Measurements from ENCODE around the gene ACAP2. TPM values are rescaled to one million over a fixed set of nuclear protein-coding genes. Genes with fewer than 3 reads are reported as not detected.

ACAP2 gene
- total RNA-seq, 2 experiments from 2014 or later, result 54.6 to 55.7 TPM

- no peaks in the 10 kb centered on the region for H3K27me3 Mint-ChIP-seq
- intact Hi-C loops (cut with micrococcal nuclease), result no loop called here
- no peak overlapping the region for H3K4me3 Mint-ChIP-seq
- H3K36me3 Mint-ChIP-seq (ENCODE audit: low read depth), result peaks cover 1% of the 10 kb centered on the region
- ChIA-PET POLR2A (no interaction called here), CTCF (no interaction called here)
- DNase-seq, result no peak
- TF ChIP-seq CTCF (IDR thresholded peaks at IDR 0.05), result no peak
- ATAC-seq, result no peak
- peaks cover 25% of the 10 kb centered on the region for H3K4me1 Mint-ChIP-seq (ENCODE audit: low read depth)
- H3K27ac Mint-ChIP-seq, result peak overlapping the region; percentile 14
- H3K9me3 Mint-ChIP-seq, result no peaks in the 10 kb centered on the region
Measured at GRCh38 chr3:195247086-195247862, 195.5 kb downstream of the ACAP2 start.

- Mint-ChIP-seq H3K9me3 (no peaks in the 10 kb centered on the region), H3K36me3 (ENCODE audit: low read depth) (peaks cover 1% of the 10 kb centered on the region), H3K4me1 (ENCODE audit: low read depth) (peaks cover 20% of the 10 kb centered on the region), H3K4me3 (no peak overlapping the region), H3K27ac (no peak overlapping the region), H3K27me3 (no peaks in the 10 kb centered on the region)
- DNase-seq (no peak), ATAC-seq (no peak)
- TF ChIP-seq CTCF (IDR thresholded peaks at IDR 0.05), result no peak
- CTCF ChIA-PET, result no interaction called here
- intact Hi-C loops (cut with micrococcal nuclease), result no loop called here
- POLR2A ChIA-PET, result no interaction called here
Measured at GRCh38 chr3:195246581-195246995, 196.2 kb downstream of the ACAP2 start.

GRCh38 chr3:195245531-195245951 lies 197.3 kb downstream of the ACAP2 start:
- H3K27me3 Mint-ChIP-seq, result no peaks in the 10 kb centered on the region
- no peak overlapping the region for H3K4me3 Mint-ChIP-seq
- no peak for TF ChIP-seq CTCF (IDR thresholded peaks at IDR 0.05)
- intact Hi-C loops (cut with micrococcal nuclease), result no loop called here
- CTCF ChIA-PET, result interaction anchor here (1.3 kb wide), 1 partner anchor 25 kb away, joined by 3 read pairs; the partner anchor contains the start of gene XXYLT1
- POLR2A ChIA-PET, result no interaction called here
- peaks cover 10% of the 10 kb centered on the region for H3K4me1 Mint-ChIP-seq (ENCODE audit: low read depth)
- H3K9me3 Mint-ChIP-seq, result no peaks in the 10 kb centered on the region
- H3K27ac Mint-ChIP-seq, result no peak overlapping the region
- DNase-seq, result no peak
- no peak for ATAC-seq
- H3K36me3 Mint-ChIP-seq (ENCODE audit: low read depth), result peaks cover 1% of the 10 kb centered on the region

GRCh38 chr3:195241592-195242355 lies 201.0 kb downstream of the ACAP2 start:
- Mint-ChIP-seq H3K27me3 (no peaks in the 10 kb centered on the region), H3K27ac (no peak overlapping the region), H3K9me3 (peaks cover 11% of the 10 kb centered on the region), H3K4me3 (no peak overlapping the region), H3K36me3 (ENCODE audit: low read depth) (peaks cover 14% of the 10 kb centered on the region), H3K4me1 (ENCODE audit: low read depth) (peaks cover 10% of the 10 kb centered on the region)
- ATAC-seq (no peak), DNase-seq (no peak)
- no peak for TF ChIP-seq CTCF (IDR thresholded peaks at IDR 0.05)
- intact Hi-C loops (cut with micrococcal nuclease), result no loop called here
- POLR2A ChIA-PET, result interaction anchor here (1.1 kb wide), 1 partner anchor 15 kb away, joined by 4 read pairs; no protein-coding TSS in a partner anchor
- CTCF ChIA-PET, result interaction anchor here (1.7 to 2.5 kb wide), 2 partner anchors 14 to 555 kb away, joined by 6 to 8 read pairs; no protein-coding TSS in a partner anchor

- ATAC-seq (no peak), DNase-seq (no peak)
- H3K27me3 Mint-ChIP-seq, result no peaks in the 10 kb centered on the region
- POLR2A ChIA-PET, result interaction anchor here (1.1 kb wide), 1 partner anchor 14 kb away, joined by 4 read pairs; no protein-coding TSS in a partner anchor
- no peak overlapping the region for H3K4me3 Mint-ChIP-seq
- CTCF ChIA-PET, result no interaction called here
- peaks cover 10% of the 10 kb centered on the region for H3K4me1 Mint-ChIP-seq (ENCODE audit: low read depth)
- TF ChIP-seq CTCF (IDR thresholded peaks at IDR 0.05), result no peak
- H3K36me3 Mint-ChIP-seq (ENCODE audit: low read depth), result peaks cover 14% of the 10 kb centered on the region
- intact Hi-C loops (cut with micrococcal nuclease), result no loop called here
- H3K27ac Mint-ChIP-seq, result no peak overlapping the region
- H3K9me3 Mint-ChIP-seq, result peaks cover 11% of the 10 kb centered on the region
Measured at GRCh38 chr3:195240939-195241338, 201.9 kb downstream of the ACAP2 start.

All from activated CD8-positive, alpha-beta T cell treated with anti-CD3 and anti-CD28 coated beads for 36 hours (primary cell).